Neuron (in vitro differentiated cells): Measurements from ENCODE around the gene POU6F2.
"Not testable (repeated sequence)": the region's sequence is repeated elsewhere in the genome, so short reads cannot be mapped to it uniquely, and the experiment has no call there.

ENCODE experiments used
- H2AFZ ChIP-seq: one replicate; pipeline ENCODE4 v1.6.1; 2013; ENCODE audit warnings: low read depth, mild to moderate bottlenecking, inconsistent platforms, low read length, moderate library complexity
- H3K27me3 ChIP-seq: one replicate; pipeline ENCODE4 v1.6.1; 2013; ENCODE audit warnings: low read length; ENCODE audit not compliant: insufficient read depth
- H3K36me3 ChIP-seq: one replicate; pipeline ENCODE4 v1.6.1; 2013; ENCODE audit warnings: low read length; ENCODE audit not compliant: insufficient read depth
- H3K4me1 ChIP-seq: one replicate; pipeline ENCODE4 v1.6.1; 2013; ENCODE audit warnings: low read length; ENCODE audit not compliant: insufficient read depth
- H3K4me3 ChIP-seq: 2 replicates; pipeline ENCODE4 v1.5.1; 2013; ENCODE audit warnings: mild to moderate bottlenecking, low read length, moderate library complexity
- H3K9me3 ChIP-seq: one replicate; pipeline ENCODE4 v1.6.1; 2013; ENCODE audit warnings: low read length

POU6F2 gene

GRCh38 chr7:38977685-38978084 lies at the start of gene POU6F2:
POU6F2 (plus strand) TSS chr7:38977909; CDS start chr7:38977954, 45 bp downstream.
- Histone ChIP-seq H3K4me3 (no peak within 1 kb of the TSS), H3K27me3 (no peaks in the 10 kb centered on the region), H3K4me1 (peaks cover 6% of the 10 kb centered on the region), H2AFZ (no peak within 1 kb of the TSS), H3K9me3 (no peaks in the 10 kb centered on the region), H3K36me3 (no peaks in the 10 kb centered on the region)

- no peaks in the 10 kb centered on the region for H3K36me3 ChIP-seq
- no peak overlapping the region for H2AFZ ChIP-seq
- H3K9me3 ChIP-seq = no peaks in the 10 kb centered on the region
- H3K4me1 ChIP-seq = peaks cover 14% of the 10 kb centered on the region
- no peak overlapping the region for H3K4me3 ChIP-seq
- H3K27me3 ChIP-seq = no peaks in the 10 kb centered on the region
Measured at GRCh38 chr7:38928506-38928905, 49.2 kb upstream of the POU6F2 start.

- H3K9me3 ChIP-seq = no peaks in the 10 kb centered on the region
- H3K4me3 ChIP-seq = no peak overlapping the region
- no peaks in the 10 kb centered on the region for H3K27me3 ChIP-seq
- H3K4me1 ChIP-seq = peaks cover 14% of the 10 kb centered on the region
- H3K36me3 ChIP-seq = no peaks in the 10 kb centered on the region
- no peak overlapping the region for H2AFZ ChIP-seq
Measured at GRCh38 chr7:38929460-38930171, 48.1 kb upstream of the POU6F2 start.

- Histone ChIP-seq H3K9me3 (no peaks in the 10 kb centered on the region), H3K4me1 (peaks cover 14% of the 10 kb centered on the region), H3K4me3 (no peak overlapping the region), H3K27me3 (no peaks in the 10 kb centered on the region), H3K36me3 (no peaks in the 10 kb centered on the region), H2AFZ (no peak overlapping the region)
Measured at GRCh38 chr7:38932509-38933168, 45.1 kb upstream of the POU6F2 start.

- H3K27me3 ChIP-seq = no peaks in the 10 kb centered on the region
- H3K36me3 ChIP-seq = no peaks in the 10 kb centered on the region
- peaks cover 20% of the 10 kb centered on the region for H3K4me1 ChIP-seq
- H3K9me3 ChIP-seq = no peaks in the 10 kb centered on the region
- no peak overlapping the region for H3K4me3 ChIP-seq
- H2AFZ ChIP-seq = no peak overlapping the region
Measured at GRCh38 chr7:38934051-38934450, 43.7 kb upstream of the POU6F2 start.

DNA sequence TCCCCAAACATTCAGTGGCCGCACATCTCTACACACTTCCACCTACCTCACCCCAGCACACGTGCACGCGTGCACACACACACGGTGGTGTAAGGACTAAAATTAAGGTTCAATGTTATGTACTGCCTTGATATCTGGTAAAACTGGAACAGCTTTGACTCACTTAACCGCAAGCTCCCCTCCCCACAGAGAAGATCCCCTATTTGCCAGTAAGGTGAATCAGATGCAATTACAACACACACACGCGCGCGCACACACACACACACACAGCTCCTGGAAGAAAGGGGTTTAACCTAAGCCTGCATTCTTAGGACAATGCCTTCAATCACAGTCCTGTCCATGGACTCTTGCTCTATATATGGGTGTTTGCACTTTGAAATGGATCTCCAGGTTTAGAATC lies 43.2 kb upstream of the POU6F2 start:
- no peak overlapping the region for H3K4me3 ChIP-seq
- peaks cover 16% of the 10 kb centered on the region for H3K4me1 ChIP-seq
- H2AFZ ChIP-seq = no peak overlapping the region
- no peaks in the 10 kb centered on the region for H3K9me3 ChIP-seq
- H3K36me3 ChIP-seq = no peaks in the 10 kb centered on the region
- no peaks in the 10 kb centered on the region for H3K27me3 ChIP-seq

DNA sequence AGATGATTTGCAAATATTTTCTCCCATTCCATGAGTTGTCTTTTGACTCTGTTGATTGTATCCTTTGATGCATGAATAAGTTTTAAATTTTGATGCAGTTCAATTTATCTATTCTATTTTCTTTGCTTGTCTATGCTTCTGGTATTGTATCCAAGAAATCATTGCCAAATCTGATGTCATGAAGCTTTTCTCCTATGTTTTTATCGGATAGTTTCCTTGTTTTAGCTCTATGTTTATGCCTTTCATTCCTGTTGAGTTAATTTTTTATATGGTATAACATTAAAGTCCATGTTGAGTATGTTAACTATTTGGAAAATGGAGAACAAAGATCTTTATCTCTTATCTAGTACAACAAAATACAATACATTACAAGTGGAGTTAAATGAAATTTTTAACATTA lies 41.1 kb upstream of the POU6F2 start:
- H3K4me3 ChIP-seq = no peak overlapping the region
- H2AFZ ChIP-seq = no peak overlapping the region
- peaks cover 8% of the 10 kb centered on the region for H3K4me1 ChIP-seq
- no peaks in the 10 kb centered on the region for H3K9me3 ChIP-seq
- H3K27me3 ChIP-seq = no peaks in the 10 kb centered on the region
- H3K36me3 ChIP-seq = no peaks in the 10 kb centered on the region

- no peaks in the 10 kb centered on the region for H3K27me3 ChIP-seq
- H3K9me3 ChIP-seq = no peaks in the 10 kb centered on the region
- peaks cover 6% of the 10 kb centered on the region for H3K4me1 ChIP-seq
- H3K36me3 ChIP-seq = no peaks in the 10 kb centered on the region
- H3K4me3 ChIP-seq = no peak overlapping the region
- H2AFZ ChIP-seq = no peak overlapping the region
Measured at GRCh38 chr7:38938001-38938485, 39.7 kb upstream of the POU6F2 start.

- H3K36me3 ChIP-seq = no peaks in the 10 kb centered on the region
- H3K4me1 ChIP-seq = peaks cover 6% of the 10 kb centered on the region
- H3K9me3 ChIP-seq = no peaks in the 10 kb centered on the region
- no peaks in the 10 kb centered on the region for H3K27me3 ChIP-seq
- no peak overlapping the region for H2AFZ ChIP-seq
- no peak overlapping the region for H3K4me3 ChIP-seq
Measured at GRCh38 chr7:38938589-38938988, 39.1 kb upstream of the POU6F2 start.

- peaks cover 6% of the 10 kb centered on the region for H3K4me1 ChIP-seq
- H3K4me3 ChIP-seq = no peak overlapping the region
- H3K27me3 ChIP-seq = no peaks in the 10 kb centered on the region
- H3K9me3 ChIP-seq = no peaks in the 10 kb centered on the region
- no peaks in the 10 kb centered on the region for H3K36me3 ChIP-seq
- H2AFZ ChIP-seq = no peak overlapping the region
Measured at GRCh38 chr7:38940774-38941173, 36.9 kb upstream of the POU6F2 start.

DNA sequence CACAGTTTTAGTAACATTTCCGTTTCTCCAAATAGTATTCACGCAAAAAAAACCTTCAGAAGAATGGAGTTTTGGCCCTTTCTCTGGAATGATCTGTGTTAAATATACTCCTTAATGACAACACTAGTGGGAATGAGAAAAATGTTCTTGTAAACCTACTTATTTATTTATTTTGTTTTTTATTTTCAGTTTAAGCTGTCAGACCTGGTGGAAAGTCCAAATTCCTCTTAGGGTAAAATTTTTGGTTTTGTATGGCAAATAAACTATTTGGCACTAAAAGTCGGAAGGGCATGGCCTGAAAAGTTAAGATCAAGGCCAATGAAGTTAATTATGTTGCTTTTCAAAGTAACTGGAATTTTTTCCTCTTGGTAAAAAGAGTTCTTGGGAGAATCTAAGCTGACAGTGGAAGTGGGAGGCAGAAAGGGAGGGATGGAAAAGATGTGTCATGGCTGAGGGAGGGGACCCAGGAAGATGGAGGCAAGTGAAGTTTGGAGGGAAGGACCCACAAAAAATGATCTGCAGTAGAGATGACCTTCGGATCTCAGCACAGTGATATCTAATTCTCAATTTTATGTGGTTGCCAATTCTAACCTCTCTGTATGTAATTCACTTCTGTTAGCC lies 35.2 kb upstream of the POU6F2 start:
- no peak overlapping the region for H2AFZ ChIP-seq
- H3K27me3 ChIP-seq = no peaks in the 10 kb centered on the region
- H3K36me3 ChIP-seq = no peaks in the 10 kb centered on the region
- H3K9me3 ChIP-seq = no peaks in the 10 kb centered on the region
- H3K4me1 ChIP-seq = peaks cover 6% of the 10 kb centered on the region
- no peak overlapping the region for H3K4me3 ChIP-seq

GRCh38 chr7:38947541-38947940 lies 30.2 kb upstream of the POU6F2 start:
- not testable (repeated sequence) for H3K4me1 ChIP-seq, H3K4me3 ChIP-seq, H3K36me3 ChIP-seq, H3K27me3 ChIP-seq, H2AFZ ChIP-seq, H3K9me3 ChIP-seq

- no peaks in the 10 kb centered on the region for H3K9me3 ChIP-seq
- H2AFZ ChIP-seq = no peak overlapping the region
- no peaks in the 10 kb centered on the region for H3K27me3 ChIP-seq
- no peaks in the 10 kb centered on the region for H3K36me3 ChIP-seq
- H3K4me3 ChIP-seq = no peak overlapping the region
- no peaks in the 10 kb centered on the region for H3K4me1 ChIP-seq
Measured at GRCh38 chr7:38950309-38950708, 27.4 kb upstream of the POU6F2 start.
